ENCODE measurements around the gene TSBP1.

DNA sequence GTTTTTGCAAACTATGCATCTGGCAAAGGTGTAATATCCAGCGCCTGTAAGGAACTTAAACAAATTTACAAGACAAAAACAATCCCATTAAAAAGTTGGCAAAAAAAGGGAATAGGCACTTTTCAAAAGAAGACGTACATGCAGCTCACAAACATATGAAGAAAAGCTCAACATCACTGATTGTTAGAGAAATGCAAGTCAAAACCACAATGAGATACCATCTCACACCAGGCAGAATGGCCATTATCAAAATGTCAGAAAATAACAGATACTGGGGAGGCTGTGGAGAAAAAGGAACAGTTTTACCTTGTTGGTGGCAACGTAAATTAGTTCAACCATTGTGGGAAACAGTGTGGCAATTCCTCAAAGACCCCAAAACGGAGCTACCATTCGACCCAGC, 54.2 kb downstream of the TSBP1 start:
- TF ChIP-seq FOXM1 (IDR thresholded peaks at IDR 0.05; ENCODE audit: borderline replicate concordance), result no peak
- no peak for TF ChIP-seq NFRKB (IDR thresholded peaks at IDR 0.05)

Measured in HEK293T (cell line).